WTC11 (cell line): ENCODE results near the gene GAP43. TPM values are rescaled to one million over a fixed set of nuclear protein-coding genes. Genes with fewer than 3 reads are reported as not detected.

ENCODE experiments used
- ATAC-seq: fragments of 200-7000 bp; cut with Tn5 transposase; 2 replicates; pipeline ENCODE4 v1.10.0; 2021; ENCODE audit warnings: mild to moderate bottlenecking, moderate library complexity
- Bru-seq: library from RNA; stranded (reverse); fragments of 400-500 nt; gene quantifications from one replicate; lab custom pipeline; 2021; lab: Mats Ljungman, UMichigan
- CTCF ChIA-PET: fragments of 300-600 bp; sonication (Branson Sonifier 250); formaldehyde crosslinking; loops from one replicate; lab custom pipeline; 2021; ENCODE audit warnings: antibody characterized with exemption; lab: Charles Lee
- POLR2A ChIA-PET: fragments of 350-600 bp; sonication (Branson Sonifier 250); formaldehyde crosslinking; loops from one replicate; lab custom pipeline; 2021; ENCODE audit warnings: antibody characterized with exemption; lab: Charles Lee
- DNase-seq: peaks from one replicate; pipeline ENCODE4 v3.0.0; 2021; ENCODE audit warnings: low spot score
- H3K27ac Mint-ChIP-seq: 2 replicates; pipeline ENCODE4 v1.8.0; 2021; ENCODE audit warnings: mixed read lengths
- H3K27me3 Mint-ChIP-seq: 2 replicates; pipeline ENCODE4 v1.8.0; 2021; ENCODE audit warnings: low read depth, mild to moderate bottlenecking, moderate library complexity, mixed read lengths
- H3K36me3 Mint-ChIP-seq: 2 replicates; pipeline ENCODE4 v1.8.0; 2021; ENCODE audit warnings: mixed read lengths
- H3K4me1 Mint-ChIP-seq: 2 replicates; pipeline ENCODE4 v1.8.0; 2022; ENCODE audit warnings: mixed read lengths
- H3K4me3 Mint-ChIP-seq: 2 replicates; pipeline ENCODE4 v1.8.0; 2021; ENCODE audit warnings: mild to moderate bottlenecking, moderate library complexity, mixed read lengths
- H3K9me3 Mint-ChIP-seq: 2 replicates; pipeline ENCODE4 v1.8.0; 2021; ENCODE audit warnings: mixed read lengths
- AFF4 ChIP-seq: sonication (generic); formaldehyde crosslinking; IDR thresholded peaks from 2 replicates; pipeline ENCODE4 v1.8.1; 2023; ENCODE audit warnings: mild to moderate bottlenecking, missing genetic modification reagents, borderline replicate concordance
- ATF6 ChIP-seq: sonication (generic); formaldehyde crosslinking; IDR thresholded peaks from 2 replicates; pipeline ENCODE4 v1.8.1; 2023; ENCODE audit warnings: mild to moderate bottlenecking, missing genetic modification reagents
- CREM ChIP-seq: sonication (generic); formaldehyde crosslinking; IDR thresholded peaks from 2 replicates; pipeline ENCODE4 v1.8.1; 2022; ENCODE audit warnings: mild to moderate bottlenecking, missing genetic modification reagents, moderate library complexity
- FOXK1 ChIP-seq: sonication (generic); formaldehyde crosslinking; IDR thresholded peaks from 2 replicates; pipeline ENCODE4 v1.8.0; 2022; ENCODE audit warnings: mild to moderate bottlenecking, moderate library complexity, missing genetic modification reagents
- IRF1 ChIP-seq: sonication (generic); formaldehyde crosslinking; IDR thresholded peaks from 2 replicates; pipeline ENCODE4 v1.8.0; 2023; ENCODE audit warnings: missing genetic modification reagents
- IRF2 ChIP-seq: sonication (generic); formaldehyde crosslinking; IDR thresholded peaks from 2 replicates; pipeline ENCODE4 v1.8.0; 2022; ENCODE audit warnings: low read depth, missing genetic modification reagents, borderline replicate concordance
- NR1H2 ChIP-seq: sonication (generic); formaldehyde crosslinking; IDR thresholded peaks from 2 replicates; pipeline ENCODE4 v1.9.0; 2021; ENCODE audit warnings: mild to moderate bottlenecking, moderate library complexity, missing genetic modification reagents
- OVOL2 ChIP-seq: fragments of 250-450 bp; sonication (Bioruptor Pico); IDR thresholded peaks from 2 replicates; pipeline ENCODE4 v1.9.0; 2021; ENCODE audit warnings: mild to moderate bottlenecking, borderline replicate concordance
- RELA ChIP-seq: sonication (generic); formaldehyde crosslinking; IDR thresholded peaks from 2 replicates; pipeline ENCODE4 v1.8.1; 2022; ENCODE audit warnings: missing genetic modification reagents, mild to moderate bottlenecking, borderline replicate concordance
- SP1 ChIP-seq: sonication (generic); formaldehyde crosslinking; conservative IDR thresholded peaks from 2 replicates; pipeline ENCODE4 v1.8.1; 2022; ENCODE audit warnings: missing genetic modification reagents
- TCF7 ChIP-seq: sonication (generic); formaldehyde crosslinking; IDR thresholded peaks from 2 replicates; pipeline ENCODE4 v1.8.0; 2022; ENCODE audit warnings: mild to moderate bottlenecking, low read depth, missing genetic modification reagents, moderate library complexity
- TEAD4 ChIP-seq: sonication (generic); formaldehyde crosslinking; IDR thresholded peaks from 2 replicates; pipeline ENCODE4 v1.8.0; 2022; ENCODE audit warnings: mild to moderate bottlenecking, missing genetic modification reagents
- TP53 ChIP-seq: sonication (generic); formaldehyde crosslinking; IDR thresholded peaks from 2 replicates; pipeline ENCODE4 v1.8.1; 2023; ENCODE audit warnings: mild to moderate bottlenecking, missing genetic modification reagents
- USF2 ChIP-seq: sonication (generic); formaldehyde crosslinking; IDR thresholded peaks from 2 replicates; pipeline ENCODE4 v1.8.1; 2023; ENCODE audit warnings: mild to moderate bottlenecking, missing genetic modification reagents, moderate library complexity
- ZBTB21 ChIP-seq: sonication (generic); formaldehyde crosslinking; IDR thresholded peaks from 2 replicates; pipeline ENCODE4 v1.8.1; 2023; ENCODE audit warnings: mild to moderate bottlenecking, missing genetic modification reagents, borderline replicate concordance
- ZNF121 ChIP-seq: sonication (generic); formaldehyde crosslinking; IDR thresholded peaks from 2 replicates; pipeline ENCODE4 v1.8.0; 2023; ENCODE audit warnings: missing genetic modification reagents
- ZNF671 ChIP-seq: fragments of 250-450 bp; sonication (Bioruptor Pico); IDR thresholded peaks from 2 replicates; pipeline ENCODE4 v1.8.0; 2021; ENCODE audit warnings: mild to moderate bottlenecking
- long read RNA-seq, 3 experiments: library from RNA in 1 of 3; library from capped mRNA in 1 of 3; library from polyadenylated mRNA in 1 of 3; unstranded in 2 of 3; stranded (forward) in 1 of 3; transcript quantifications; one replicate each; pipeline ENCODE4 v2.0.0, GENCODE V29; 2021
- total RNA-seq: library from RNA; stranded (reverse); gene quantifications from 3 replicates; pipeline ENCODE4 v1.2.3, GENCODE V29; 2021
- TF ChIP-seq, protein P1 (sequence below): sonication (generic); formaldehyde crosslinking; IDR thresholded peaks from 2 replicates; pipeline ENCODE4 v1.8.0; 2023; ENCODE audit warnings: missing genetic modification reagents, mild to moderate bottlenecking, borderline replicate concordance
- TF ChIP-seq, protein P2 (sequence below): sonication (generic); formaldehyde crosslinking; IDR thresholded peaks from 2 replicates; pipeline ENCODE4 v1.8.1; 2022; ENCODE audit warnings: mild to moderate bottlenecking, missing genetic modification reagents, moderate library complexity, borderline replicate concordance

GAP43 gene, protein sequence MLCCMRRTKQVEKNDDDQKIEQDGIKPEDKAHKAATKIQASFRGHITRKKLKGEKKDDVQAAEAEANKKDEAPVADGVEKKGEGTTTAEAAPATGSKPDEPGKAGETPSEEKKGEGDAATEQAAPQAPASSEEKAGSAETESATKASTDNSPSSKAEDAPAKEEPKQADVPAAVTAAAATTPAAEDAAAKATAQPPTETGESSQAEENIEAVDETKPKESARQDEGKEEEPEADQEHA
- total RNA-seq (16.8 to 19.9 TPM (median 17.2 TPM) in 3 replicates), Bru-seq, nascent RNA (percentile 62 among the genes with signal in this experiment)
- long read RNA-seq, experiment 1, transcript GAP43-201 (3 exons, 1,691 nt): major isoform, 74 of 77 reads
- long read RNA-seq, experiment 1, partial matches to known transcripts: 2 of 77 reads
- long read RNA-seq, experiment 1, other reads (novel, unspliced or antisense): 1 of 77 reads
- long read RNA-seq, experiment 2, transcript GAP43-201 (3 exons, 1,691 nt): major isoform, 17 of 28 reads
- long read RNA-seq, experiment 2, partial matches to known transcripts: 11 of 28 reads
- long read RNA-seq, experiment 2, other reads (novel, unspliced or antisense): 0 of 28 reads
- long read RNA-seq, experiment 3, transcript GAP43-201 (3 exons, 1,691 nt): major isoform, 52 of 53 reads
- long read RNA-seq, experiment 3, partial matches to known transcripts: 0 of 53 reads
- long read RNA-seq, experiment 3, other reads (novel, unspliced or antisense): 1 of 53 reads

GRCh38 chr3:115623044-115623868 is at the start of gene GAP43:
Gene GAP43, plus strand, starts transcription at chr3:115623510. Its CDS starts 180 bp downstream, at chr3:115623690.
- POLR2A ChIA-PET: interaction anchor here (0.9 to 1.3 kb wide), 2 partner anchors 34 to 36 kb away, joined by 3 to 5 read pairs; no protein-coding TSS in a partner anchor
- no peaks in the 10 kb centered on the region for H3K36me3 Mint-ChIP-seq
- DNase-seq: peak; percentile 73
- no peak for TF ChIP-seq TCF7 (CRISPR knock-in tag)
- TF ChIP-seq ZNF121: 0 out of 2 replicates have a peak, but pooled peaks have one; percentile 22
- TF ChIP-seq NR1H2: no peak
- 0 out of 2 replicates have a peak, but pooled peaks have one; percentile 5 for TF ChIP-seq USF2 (CRISPR knock-in tag)
- no peak for TF ChIP-seq TP53
- TF ChIP-seq, protein P1, sequence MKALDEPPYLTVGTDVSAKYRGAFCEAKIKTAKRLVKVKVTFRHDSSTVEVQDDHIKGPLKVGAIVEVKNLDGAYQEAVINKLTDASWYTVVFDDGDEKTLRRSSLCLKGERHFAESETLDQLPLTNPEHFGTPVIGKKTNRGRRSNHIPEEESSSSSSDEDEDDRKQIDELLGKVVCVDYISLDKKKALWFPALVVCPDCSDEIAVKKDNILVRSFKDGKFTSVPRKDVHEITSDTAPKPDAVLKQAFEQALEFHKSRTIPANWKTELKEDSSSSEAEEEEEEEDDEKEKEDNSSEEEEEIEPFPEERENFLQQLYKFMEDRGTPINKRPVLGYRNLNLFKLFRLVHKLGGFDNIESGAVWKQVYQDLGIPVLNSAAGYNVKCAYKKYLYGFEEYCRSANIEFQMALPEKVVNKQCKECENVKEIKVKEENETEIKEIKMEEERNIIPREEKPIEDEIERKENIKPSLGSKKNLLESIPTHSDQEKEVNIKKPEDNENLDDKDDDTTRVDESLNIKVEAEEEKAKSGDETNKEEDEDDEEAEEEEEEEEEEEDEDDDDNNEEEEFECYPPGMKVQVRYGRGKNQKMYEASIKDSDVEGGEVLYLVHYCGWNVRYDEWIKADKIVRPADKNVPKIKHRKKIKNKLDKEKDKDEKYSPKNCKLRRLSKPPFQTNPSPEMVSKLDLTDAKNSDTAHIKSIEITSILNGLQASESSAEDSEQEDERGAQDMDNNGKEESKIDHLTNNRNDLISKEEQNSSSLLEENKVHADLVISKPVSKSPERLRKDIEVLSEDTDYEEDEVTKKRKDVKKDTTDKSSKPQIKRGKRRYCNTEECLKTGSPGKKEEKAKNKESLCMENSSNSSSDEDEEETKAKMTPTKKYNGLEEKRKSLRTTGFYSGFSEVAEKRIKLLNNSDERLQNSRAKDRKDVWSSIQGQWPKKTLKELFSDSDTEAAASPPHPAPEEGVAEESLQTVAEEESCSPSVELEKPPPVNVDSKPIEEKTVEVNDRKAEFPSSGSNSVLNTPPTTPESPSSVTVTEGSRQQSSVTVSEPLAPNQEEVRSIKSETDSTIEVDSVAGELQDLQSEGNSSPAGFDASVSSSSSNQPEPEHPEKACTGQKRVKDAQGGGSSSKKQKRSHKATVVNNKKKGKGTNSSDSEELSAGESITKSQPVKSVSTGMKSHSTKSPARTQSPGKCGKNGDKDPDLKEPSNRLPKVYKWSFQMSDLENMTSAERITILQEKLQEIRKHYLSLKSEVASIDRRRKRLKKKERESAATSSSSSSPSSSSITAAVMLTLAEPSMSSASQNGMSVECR (CRISPR knock-in tag): peak; percentile 68; the same call in 1 of the 2 replicates
- TF ChIP-seq TEAD4 (CRISPR knock-in tag): no peak
- TF ChIP-seq SP1 (CRISPR knock-in tag): 0 out of 2 replicates have a peak, but pooled peaks have one; percentile 23
- TF ChIP-seq FOXK1 (CRISPR knock-in tag): peak; percentile 25; the same call in 1 of the 2 replicates
- TF ChIP-seq, protein P2, sequence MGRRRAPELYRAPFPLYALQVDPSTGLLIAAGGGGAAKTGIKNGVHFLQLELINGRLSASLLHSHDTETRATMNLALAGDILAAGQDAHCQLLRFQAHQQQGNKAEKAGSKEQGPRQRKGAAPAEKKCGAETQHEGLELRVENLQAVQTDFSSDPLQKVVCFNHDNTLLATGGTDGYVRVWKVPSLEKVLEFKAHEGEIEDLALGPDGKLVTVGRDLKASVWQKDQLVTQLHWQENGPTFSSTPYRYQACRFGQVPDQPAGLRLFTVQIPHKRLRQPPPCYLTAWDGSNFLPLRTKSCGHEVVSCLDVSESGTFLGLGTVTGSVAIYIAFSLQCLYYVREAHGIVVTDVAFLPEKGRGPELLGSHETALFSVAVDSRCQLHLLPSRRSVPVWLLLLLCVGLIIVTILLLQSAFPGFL (CRISPR knock-in tag): no peak
- TF ChIP-seq CREM (CRISPR knock-in tag): no peak
- no peak for TF ChIP-seq AFF4 (CRISPR knock-in tag)
- TF ChIP-seq ZBTB21 (CRISPR knock-in tag): peak; percentile 24; the same call in 1 of the 2 replicates
- no peak for TF ChIP-seq ZNF671 (CRISPR knock-in tag)
- TF ChIP-seq RELA (CRISPR knock-in tag): no peak
- no peak for TF ChIP-seq OVOL2 (CRISPR knock-in tag)
- no peak for TF ChIP-seq IRF1
- no peak for TF ChIP-seq ATF6 (CRISPR knock-in tag)
- no peak for TF ChIP-seq IRF2

More at GRCh38 chr3:115623044-115623868, at the start of gene GAP43:
- peak; percentile 90 for ATAC-seq
- Mint-ChIP-seq H3K27me3 (peaks cover 8% of the 10 kb centered on the region), H3K4me3 (peak within 1 kb of the TSS; percentile 81), H3K9me3 (no peaks in the 10 kb centered on the region), H3K4me1 (peaks cover 33% of the 10 kb centered on the region), H3K27ac (peak within 1 kb of the TSS; percentile 98)
- CTCF ChIA-PET: interaction anchor here (0.9 to 2.0 kb wide), 3 partner anchors 38 to 161 kb away, joined by 3 to 7 read pairs (median 5); no protein-coding TSS in a partner anchor
